Panc1 (cell line): Measurements from ENCODE around the gene NAA38. TPM values are rescaled to one million over a fixed set of nuclear protein-coding genes. Genes with fewer than 3 reads are reported as not detected.

Experiments used
- ATAC-seq: fragments of 200-7000 bp; cut with Tn5 transposase; 2 replicates; pipeline ENCODE4 v1.9.1; 2020; ENCODE audit warnings: mild to moderate bottlenecking, moderate library complexity
- BruUV-seq: library from RNA; stranded (reverse); fragments of 400-500 nt; replicated peaks from 2 replicates; lab custom pipeline; 2021; lab: Mats Ljungman, UMichigan
- CTCF ChIA-PET: fragments of 300-600 bp; sonication (Branson Sonifier 250); formaldehyde crosslinking; loops from one replicate; lab custom pipeline; 2022; ENCODE audit warnings: antibody characterized with exemption; lab: Charles Lee
- POLR2A ChIA-PET: fragments of 300-600 bp; sonication (Branson Sonifier 250); formaldehyde crosslinking; loops from one replicate; lab custom pipeline; 2022; ENCODE audit warnings: antibody characterized with exemption; lab: Charles Lee
- DNase-seq: peaks from one replicate; pipeline ENCODE4 v3.0.0-alpha.2; 2010; ENCODE audit warnings: low read depth, low spot score
- H3K27ac ChIP-seq: 2 replicates; pipeline ENCODE4 v1.5.1; 2011; ENCODE audit warnings: mild to moderate bottlenecking, low read length, inconsistent platforms
- H3K27me3 ChIP-seq: fragments of 200-500 bp; sonication (Bioruptor generic); 2 replicates; pipeline ENCODE4 v1.6.0; 2014; ENCODE audit warnings: low read length, inconsistent platforms; ENCODE audit not compliant: control insufficient read depth, insufficient read depth
- H3K36me3 ChIP-seq: fragments of 200-500 bp; sonication (Bioruptor generic); 2 replicates; pipeline ENCODE4 v1.5.1; 2014; ENCODE audit warnings: inconsistent platforms, mild to moderate bottlenecking, low read length, moderate library complexity; ENCODE audit not compliant: control insufficient read depth, insufficient read depth
- H3K4me1 ChIP-seq: 2 replicates; pipeline ENCODE4 v1.5.1; 2011; ENCODE audit warnings: inconsistent platforms, mild to moderate bottlenecking, low read length, moderate library complexity; ENCODE audit not compliant: control insufficient read depth, insufficient read depth
- H3K4me3 ChIP-seq, 2 experiments: 2 replicates each; pipeline ENCODE4 v1.5.1; 2011 to 2012; ENCODE audit warnings: low read depth in 2 of 2, low read length in 2 of 2, mild to moderate bottlenecking in 2 of 2, inconsistent platforms in 1 of 2, moderate library complexity in 1 of 2
- H3K9me3 ChIP-seq: fragments of 200-500 bp; sonication (Bioruptor generic); 2 replicates; pipeline ENCODE4 v1.5.1; 2014; ENCODE audit warnings: low read depth, mild to moderate bottlenecking, inconsistent platforms, low read length, moderate library complexity; ENCODE audit not compliant: control insufficient read depth, insufficient read depth
- POLR2AphosphoS5 ChIP-seq: IDR thresholded peaks from 2 replicates; pipeline ENCODE4 v1.6.1; 2012; ENCODE audit warnings: mild to moderate bottlenecking, low read depth, low read length, moderate library complexity
- SIN3A ChIP-seq: IDR thresholded peaks from 2 replicates; pipeline ENCODE4 v1.6.1; 2012; ENCODE audit warnings: low read depth, mild to moderate bottlenecking, low read length, moderate library complexity, borderline replicate concordance; ENCODE audit not compliant: insufficient read depth
- TCF7L2 ChIP-seq: IDR thresholded peaks from 2 replicates; pipeline ENCODE4 v1.6.1; 2011; ENCODE audit warnings: mild to moderate bottlenecking, low read depth, low read length, inconsistent platforms
- in situ Hi-C: cut with HindIII; loops from 2 replicates; pipeline ENCODE4 v1.10.0; 2016; ENCODE audit warnings: low sequenced_read_pairs, low pct_unique_long_range_greater_than_20kb
- intact Hi-C: fragments of 100-400 bp; cut with micrococcal nuclease; formaldehyde crosslinking; loops from one replicate; pipeline ENCODE4 v1.10.0; 2022; ENCODE audit not compliant: unreplicated experiment
- total RNA-seq: library from RNA; stranded (reverse); gene quantifications from one replicate; pipeline ENCODE4 v1.2.1, GENCODE V29; 2021; ENCODE audit not compliant: unreplicated experiment
- TF ChIP-seq, protein P1 (sequence below), 2 experiments: IDR thresholded peaks; 2 replicates each; pipeline ENCODE4 v1.6.1; 2011 to 2012; ENCODE audit warnings: low read depth in 2 of 2, control low read depth in 1 of 2, low read length in 1 of 2, mild to moderate bottlenecking in 1 of 2, moderate library complexity in 1 of 2; ENCODE audit not compliant: insufficient read depth in 1 of 2
- TF ChIP-seq, protein P2 (sequence below): fragments of 450-650 bp; IDR thresholded peaks from 2 replicates; pipeline ENCODE4 v1.5.1; 2017; ENCODE audit warnings: mild to moderate bottlenecking

The NAA38 gene
- total RNA-seq, 1 experiment from 2014 or later = 75.2 TPM

- ChIA-PET CTCF (interaction anchor here (0.6 to 1.4 kb wide), 3 partner anchors 21 to 77 kb away, joined by 3 to 6 read pairs (median 4); partner anchors contain the start of genes CYB5D1 and NAA38), POLR2A (interaction anchor here (0.6 to 1.8 kb wide), 3 partner anchors 8 to 239 kb away, joined by 5 to 16 read pairs (median 7); no protein-coding TSS in a partner anchor)
- TF ChIP-seq SIN3A (no peak), POLR2AphosphoS5 (0 out of 2 replicates have a peak, but pooled peaks have one; percentile 27)
- no peaks in the 10 kb centered on the region; the same call in 1 of the 2 replicates for H3K36me3 ChIP-seq
- TSS peak; percentile 92 for BruUV-seq
- no peaks in the 10 kb centered on the region for H3K9me3 ChIP-seq
- in situ Hi-C loops = no loop called here
- DNase-seq = no peak
- ATAC-seq = peak; percentile 29
- no peaks in the 10 kb centered on the region for H3K27me3 ChIP-seq
- peak overlapping the region; percentile 66 to 83 for H3K4me3 ChIP-seq
- peaks cover 40% of the 10 kb centered on the region for H3K4me1 ChIP-seq
- H3K27ac ChIP-seq = peak overlapping the region; percentile 82
- intact Hi-C loops = no loop called here
These were observed 21.4 kb downstream of the NAA38 start for GRCh38 chr17:7835814-7836595.

- ATAC-seq (peak; percentile 83), DNase-seq (peak; percentile 96)
- Histone ChIP-seq H3K4me1 (peaks cover 32% of the 10 kb centered on the region), H3K36me3 (no peaks in the 10 kb centered on the region; the same call in 1 of the 2 replicates), H3K9me3 (no peaks in the 10 kb centered on the region), H3K27ac (peak overlapping the region; percentile 40), H3K4me3 (peak overlapping the region; percentile 66 to 83), H3K27me3 (no peaks in the 10 kb centered on the region)
- no TSS peak for BruUV-seq
- intact Hi-C loops = no loop called here
- CTCF ChIA-PET = interaction anchor here (0.6 to 1.4 kb wide), 3 partner anchors 22 to 78 kb away, joined by 3 to 6 read pairs (median 4); partner anchors contain the start of genes CYB5D1 and NAA38
- in situ Hi-C loops = no loop called here
- POLR2A ChIA-PET = interaction anchor here (0.6 to 1.8 kb wide), 2 partner anchors 9 to 239 kb away, joined by 5 to 7 read pairs; no protein-coding TSS in a partner anchor
- TF ChIP-seq, protein P1, sequence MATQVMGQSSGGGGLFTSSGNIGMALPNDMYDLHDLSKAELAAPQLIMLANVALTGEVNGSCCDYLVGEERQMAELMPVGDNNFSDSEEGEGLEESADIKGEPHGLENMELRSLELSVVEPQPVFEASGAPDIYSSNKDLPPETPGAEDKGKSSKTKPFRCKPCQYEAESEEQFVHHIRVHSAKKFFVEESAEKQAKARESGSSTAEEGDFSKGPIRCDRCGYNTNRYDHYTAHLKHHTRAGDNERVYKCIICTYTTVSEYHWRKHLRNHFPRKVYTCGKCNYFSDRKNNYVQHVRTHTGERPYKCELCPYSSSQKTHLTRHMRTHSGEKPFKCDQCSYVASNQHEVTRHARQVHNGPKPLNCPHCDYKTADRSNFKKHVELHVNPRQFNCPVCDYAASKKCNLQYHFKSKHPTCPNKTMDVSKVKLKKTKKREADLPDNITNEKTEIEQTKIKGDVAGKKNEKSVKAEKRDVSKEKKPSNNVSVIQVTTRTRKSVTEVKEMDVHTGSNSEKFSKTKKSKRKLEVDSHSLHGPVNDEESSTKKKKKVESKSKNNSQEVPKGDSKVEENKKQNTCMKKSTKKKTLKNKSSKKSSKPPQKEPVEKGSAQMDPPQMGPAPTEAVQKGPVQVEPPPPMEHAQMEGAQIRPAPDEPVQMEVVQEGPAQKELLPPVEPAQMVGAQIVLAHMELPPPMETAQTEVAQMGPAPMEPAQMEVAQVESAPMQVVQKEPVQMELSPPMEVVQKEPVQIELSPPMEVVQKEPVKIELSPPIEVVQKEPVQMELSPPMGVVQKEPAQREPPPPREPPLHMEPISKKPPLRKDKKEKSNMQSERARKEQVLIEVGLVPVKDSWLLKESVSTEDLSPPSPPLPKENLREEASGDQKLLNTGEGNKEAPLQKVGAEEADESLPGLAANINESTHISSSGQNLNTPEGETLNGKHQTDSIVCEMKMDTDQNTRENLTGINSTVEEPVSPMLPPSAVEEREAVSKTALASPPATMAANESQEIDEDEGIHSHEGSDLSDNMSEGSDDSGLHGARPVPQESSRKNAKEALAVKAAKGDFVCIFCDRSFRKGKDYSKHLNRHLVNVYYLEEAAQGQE (IDR thresholded peaks at IDR 0.05; ENCODE audit: insufficient read depth in 1 of 2, low read depth in 2 of 2, low read length in 1 of 2) = no peak
- TF ChIP-seq SIN3A (no peak; the same call in none of the 2 replicates), TCF7L2 (no peak), POLR2AphosphoS5 (no peak; the same call in 1 of the 2 replicates)
- TF ChIP-seq, protein P2, sequence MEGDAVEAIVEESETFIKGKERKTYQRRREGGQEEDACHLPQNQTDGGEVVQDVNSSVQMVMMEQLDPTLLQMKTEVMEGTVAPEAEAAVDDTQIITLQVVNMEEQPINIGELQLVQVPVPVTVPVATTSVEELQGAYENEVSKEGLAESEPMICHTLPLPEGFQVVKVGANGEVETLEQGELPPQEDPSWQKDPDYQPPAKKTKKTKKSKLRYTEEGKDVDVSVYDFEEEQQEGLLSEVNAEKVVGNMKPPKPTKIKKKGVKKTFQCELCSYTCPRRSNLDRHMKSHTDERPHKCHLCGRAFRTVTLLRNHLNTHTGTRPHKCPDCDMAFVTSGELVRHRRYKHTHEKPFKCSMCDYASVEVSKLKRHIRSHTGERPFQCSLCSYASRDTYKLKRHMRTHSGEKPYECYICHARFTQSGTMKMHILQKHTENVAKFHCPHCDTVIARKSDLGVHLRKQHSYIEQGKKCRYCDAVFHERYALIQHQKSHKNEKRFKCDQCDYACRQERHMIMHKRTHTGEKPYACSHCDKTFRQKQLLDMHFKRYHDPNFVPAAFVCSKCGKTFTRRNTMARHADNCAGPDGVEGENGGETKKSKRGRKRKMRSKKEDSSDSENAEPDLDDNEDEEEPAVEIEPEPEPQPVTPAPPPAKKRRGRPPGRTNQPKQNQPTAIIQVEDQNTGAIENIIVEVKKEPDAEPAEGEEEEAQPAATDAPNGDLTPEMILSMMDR = peak; percentile 91
These were observed 22.2 kb downstream of the NAA38 start for GRCh38 chr17:7834957-7835813.
